ENCODE measurements around the gene ECHDC1. TPM values are rescaled to one million over a fixed set of nuclear protein-coding genes. Genes with fewer than 3 reads are reported as not detected.
"Not testable (repeated sequence)": the region's sequence is repeated elsewhere in the genome, so short reads cannot be mapped to it uniquely, and the experiment has no call there.

Gene ECHDC1
- total and polyA plus RNA-seq, 4 donors: 28.8 to 66.2 (median 50.8) TPM

DNA sequence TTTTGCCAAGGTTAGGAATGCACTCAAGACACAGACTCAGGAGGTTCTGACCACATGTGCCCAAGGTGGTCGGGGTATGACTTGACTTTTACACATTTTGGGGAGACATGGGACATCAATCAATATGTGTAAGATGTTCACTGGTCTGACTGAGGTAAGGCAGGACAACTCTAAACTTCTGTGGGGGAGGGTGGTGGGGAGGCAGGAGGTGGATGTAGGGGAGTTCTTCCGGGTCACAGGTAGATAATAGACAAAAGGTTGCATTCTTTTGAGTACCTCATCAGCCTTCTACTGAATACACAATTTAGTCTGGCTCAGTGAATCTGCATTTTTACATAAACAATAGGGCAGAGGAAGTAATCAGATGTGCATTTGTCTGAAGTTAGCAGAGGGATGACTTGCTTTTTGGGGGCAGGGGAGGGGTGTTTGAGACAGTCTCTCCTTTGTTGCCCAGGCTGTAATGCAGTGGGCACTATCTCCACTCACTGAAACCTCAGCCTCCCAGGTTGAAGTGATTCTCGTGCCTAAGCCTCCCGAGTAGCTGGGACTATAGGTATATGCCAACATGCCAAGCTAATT lies 10.9 kb downstream of the ECHDC1 start:
- DNase-seq (ENCODE audit: low spot score): no peak
- no peaks in the 10 kb centered on the region for H3K27me3 ChIP-seq (ENCODE audit: control insufficient read depth in 4 of 4, insufficient read depth in 4 of 4, low read length in 3 of 4)
- H3K9ac ChIP-seq (ENCODE audit: low read depth in 1 of 2, low read length in 2 of 2): no peak overlapping the region
- H3K9me3 ChIP-seq (ENCODE audit: control insufficient read depth in 4 of 4, low read length in 3 of 4): no peaks in the 10 kb centered on the region
- H3K27ac ChIP-seq (ENCODE audit: low read depth in 1 of 2, low read length in 2 of 2): no peak overlapping the region
- H3K36me3 ChIP-seq (ENCODE audit: control insufficient read depth in 4 of 4, insufficient read depth in 3 of 4, low read depth in 1 of 4, low read length in 3 of 4): peaks cover 0 to 5% (median 0%) of the 10 kb centered on the region in 4 donors
- WGBS: 72% methylated on average over 4 of the region's 4 CpGs
- no peak overlapping the region for H3K4me3 ChIP-seq (ENCODE audit: low read depth in 1 of 3, low read length in 3 of 3)
- TF ChIP-seq, protein P1, sequence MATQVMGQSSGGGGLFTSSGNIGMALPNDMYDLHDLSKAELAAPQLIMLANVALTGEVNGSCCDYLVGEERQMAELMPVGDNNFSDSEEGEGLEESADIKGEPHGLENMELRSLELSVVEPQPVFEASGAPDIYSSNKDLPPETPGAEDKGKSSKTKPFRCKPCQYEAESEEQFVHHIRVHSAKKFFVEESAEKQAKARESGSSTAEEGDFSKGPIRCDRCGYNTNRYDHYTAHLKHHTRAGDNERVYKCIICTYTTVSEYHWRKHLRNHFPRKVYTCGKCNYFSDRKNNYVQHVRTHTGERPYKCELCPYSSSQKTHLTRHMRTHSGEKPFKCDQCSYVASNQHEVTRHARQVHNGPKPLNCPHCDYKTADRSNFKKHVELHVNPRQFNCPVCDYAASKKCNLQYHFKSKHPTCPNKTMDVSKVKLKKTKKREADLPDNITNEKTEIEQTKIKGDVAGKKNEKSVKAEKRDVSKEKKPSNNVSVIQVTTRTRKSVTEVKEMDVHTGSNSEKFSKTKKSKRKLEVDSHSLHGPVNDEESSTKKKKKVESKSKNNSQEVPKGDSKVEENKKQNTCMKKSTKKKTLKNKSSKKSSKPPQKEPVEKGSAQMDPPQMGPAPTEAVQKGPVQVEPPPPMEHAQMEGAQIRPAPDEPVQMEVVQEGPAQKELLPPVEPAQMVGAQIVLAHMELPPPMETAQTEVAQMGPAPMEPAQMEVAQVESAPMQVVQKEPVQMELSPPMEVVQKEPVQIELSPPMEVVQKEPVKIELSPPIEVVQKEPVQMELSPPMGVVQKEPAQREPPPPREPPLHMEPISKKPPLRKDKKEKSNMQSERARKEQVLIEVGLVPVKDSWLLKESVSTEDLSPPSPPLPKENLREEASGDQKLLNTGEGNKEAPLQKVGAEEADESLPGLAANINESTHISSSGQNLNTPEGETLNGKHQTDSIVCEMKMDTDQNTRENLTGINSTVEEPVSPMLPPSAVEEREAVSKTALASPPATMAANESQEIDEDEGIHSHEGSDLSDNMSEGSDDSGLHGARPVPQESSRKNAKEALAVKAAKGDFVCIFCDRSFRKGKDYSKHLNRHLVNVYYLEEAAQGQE (IDR thresholded peaks at IDR 0.05): no peak
- TF ChIP-seq, protein P2, sequence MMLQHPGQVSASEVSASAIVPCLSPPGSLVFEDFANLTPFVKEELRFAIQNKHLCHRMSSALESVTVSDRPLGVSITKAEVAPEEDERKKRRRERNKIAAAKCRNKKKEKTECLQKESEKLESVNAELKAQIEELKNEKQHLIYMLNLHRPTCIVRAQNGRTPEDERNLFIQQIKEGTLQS (IDR thresholded peaks at IDR 0.05): no peak
- TF ChIP-seq NR2F2 (IDR thresholded peaks at IDR 0.05): no peak
- TF ChIP-seq SP1 (IDR thresholded peaks at IDR 0.05): no peak
- TF ChIP-seq, protein P3, sequence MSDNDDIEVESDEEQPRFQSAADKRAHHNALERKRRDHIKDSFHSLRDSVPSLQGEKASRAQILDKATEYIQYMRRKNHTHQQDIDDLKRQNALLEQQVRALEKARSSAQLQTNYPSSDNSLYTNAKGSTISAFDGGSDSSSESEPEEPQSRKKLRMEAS (IDR thresholded peaks at IDR 0.05): no peak
- TF ChIP-seq TAF1 (conservative IDR thresholded peaks at IDR 0.05): no peak
- TF ChIP-seq JUND (IDR thresholded peaks at IDR 0.05): no peak
- no peak for TF ChIP-seq EGR1 (IDR thresholded peaks at IDR 0.05; ENCODE audit: low read depth in 2 of 2)
- TF ChIP-seq HNF4A (conservative IDR thresholded peaks at IDR 0.05): no peak
- TF ChIP-seq FOXA2 (IDR thresholded peaks at IDR 0.05): no peak
- no peak for TF ChIP-seq GABPA (IDR thresholded peaks at IDR 0.05 in 1 of 2, conservative IDR thresholded peaks at IDR 0.05 in 1 of 2)
- no peak for TF ChIP-seq RXRA (IDR thresholded peaks at IDR 0.05)
- no peak for TF ChIP-seq RAD21 (IDR thresholded peaks at IDR 0.05)
- TF ChIP-seq FOXA1 (IDR thresholded peaks at IDR 0.05): no peak
- TF ChIP-seq, protein P4, sequence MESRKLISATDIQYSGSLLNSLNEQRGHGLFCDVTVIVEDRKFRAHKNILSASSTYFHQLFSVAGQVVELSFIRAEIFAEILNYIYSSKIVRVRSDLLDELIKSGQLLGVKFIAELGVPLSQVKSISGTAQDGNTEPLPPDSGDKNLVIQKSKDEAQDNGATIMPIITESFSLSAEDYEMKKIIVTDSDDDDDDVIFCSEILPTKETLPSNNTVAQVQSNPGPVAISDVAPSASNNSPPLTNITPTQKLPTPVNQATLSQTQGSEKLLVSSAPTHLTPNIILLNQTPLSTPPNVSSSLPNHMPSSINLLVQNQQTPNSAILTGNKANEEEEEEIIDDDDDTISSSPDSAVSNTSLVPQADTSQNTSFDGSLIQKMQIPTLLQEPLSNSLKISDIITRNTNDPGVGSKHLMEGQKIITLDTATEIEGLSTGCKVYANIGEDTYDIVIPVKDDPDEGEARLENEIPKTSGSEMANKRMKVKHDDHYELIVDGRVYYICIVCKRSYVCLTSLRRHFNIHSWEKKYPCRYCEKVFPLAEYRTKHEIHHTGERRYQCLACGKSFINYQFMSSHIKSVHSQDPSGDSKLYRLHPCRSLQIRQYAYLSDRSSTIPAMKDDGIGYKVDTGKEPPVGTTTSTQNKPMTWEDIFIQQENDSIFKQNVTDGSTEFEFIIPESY (IDR thresholded peaks at IDR 0.05): no peak
- TF ChIP-seq, protein P5, sequence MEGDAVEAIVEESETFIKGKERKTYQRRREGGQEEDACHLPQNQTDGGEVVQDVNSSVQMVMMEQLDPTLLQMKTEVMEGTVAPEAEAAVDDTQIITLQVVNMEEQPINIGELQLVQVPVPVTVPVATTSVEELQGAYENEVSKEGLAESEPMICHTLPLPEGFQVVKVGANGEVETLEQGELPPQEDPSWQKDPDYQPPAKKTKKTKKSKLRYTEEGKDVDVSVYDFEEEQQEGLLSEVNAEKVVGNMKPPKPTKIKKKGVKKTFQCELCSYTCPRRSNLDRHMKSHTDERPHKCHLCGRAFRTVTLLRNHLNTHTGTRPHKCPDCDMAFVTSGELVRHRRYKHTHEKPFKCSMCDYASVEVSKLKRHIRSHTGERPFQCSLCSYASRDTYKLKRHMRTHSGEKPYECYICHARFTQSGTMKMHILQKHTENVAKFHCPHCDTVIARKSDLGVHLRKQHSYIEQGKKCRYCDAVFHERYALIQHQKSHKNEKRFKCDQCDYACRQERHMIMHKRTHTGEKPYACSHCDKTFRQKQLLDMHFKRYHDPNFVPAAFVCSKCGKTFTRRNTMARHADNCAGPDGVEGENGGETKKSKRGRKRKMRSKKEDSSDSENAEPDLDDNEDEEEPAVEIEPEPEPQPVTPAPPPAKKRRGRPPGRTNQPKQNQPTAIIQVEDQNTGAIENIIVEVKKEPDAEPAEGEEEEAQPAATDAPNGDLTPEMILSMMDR (IDR thresholded peaks at IDR 0.05; ENCODE audit: low read depth, low read length, missing input control): no peak
- no peak for TF ChIP-seq YY1 (IDR thresholded peaks at IDR 0.05)
- no peak for TF ChIP-seq HNF4G (IDR thresholded peaks at IDR 0.05)
- H3K4me1 ChIP-seq (ENCODE audit: control insufficient read depth in 4 of 4, insufficient read depth in 4 of 4, low read length in 3 of 4): peaks cover 0 to 3% (median 0%) of the 10 kb centered on the region in 4 donors

DNA sequence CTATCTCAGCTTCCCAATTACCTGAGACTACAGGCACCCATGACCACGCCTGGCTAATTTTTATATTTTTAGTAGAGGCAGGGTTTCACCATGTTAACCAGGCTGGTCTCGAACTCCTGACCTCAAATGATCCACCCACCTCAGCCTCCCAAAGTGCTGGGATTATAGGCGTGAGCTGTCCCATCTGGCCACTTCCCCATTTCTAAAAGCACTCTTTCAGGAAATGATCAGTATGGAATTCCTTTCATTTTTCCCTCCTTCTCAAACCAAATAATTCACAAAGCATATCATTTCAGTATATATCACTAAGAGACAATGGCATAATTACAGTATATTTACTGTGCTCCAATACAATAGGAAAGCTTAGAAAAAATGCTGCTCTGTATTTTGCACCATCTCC lies 12.2 kb downstream of the ECHDC1 start:
- not testable (repeated sequence) for H3K27ac ChIP-seq (ENCODE audit: low read depth in 1 of 2, low read length in 2 of 2); DNase-seq (ENCODE audit: low spot score); H3K9ac ChIP-seq (ENCODE audit: low read depth in 1 of 2, low read length in 2 of 2); H3K36me3 ChIP-seq (ENCODE audit: control insufficient read depth in 4 of 4, insufficient read depth in 3 of 4, low read depth in 1 of 4, low read length in 3 of 4); H3K27me3 ChIP-seq (ENCODE audit: control insufficient read depth in 4 of 4, insufficient read depth in 4 of 4, low read length in 3 of 4); H3K9me3 ChIP-seq (ENCODE audit: control insufficient read depth in 4 of 4, low read length in 3 of 4); H3K4me3 ChIP-seq (ENCODE audit: low read depth in 1 of 3, low read length in 3 of 3); H3K4me1 ChIP-seq (ENCODE audit: control insufficient read depth in 4 of 4, insufficient read depth in 4 of 4, low read length in 3 of 4)
- 79% methylated on average over 3 of the region's 3 CpGs for WGBS
